T-helper 2 cell treated with Interferon-gamma antibody and Interleukin-4, amounts not matched to agents 5 μg/mL and 100 μg/mL, for 36 hours (primary cell): Measurements from ENCODE around the gene FGF5.
A peak's percentile ranks its signal among the peaks of the same experiment; 100 is the strongest.

Experiments used
- DNase-seq: peaks from one replicate; pipeline ENCODE4 v3.0.0; 2021; ENCODE audit warnings: low spot score
- H3K27ac Mint-ChIP-seq: one replicate; pipeline ENCODE4 v1.8.0; 2021; ENCODE audit warnings: mild to moderate bottlenecking, mixed read lengths
- H3K27me3 Mint-ChIP-seq: one replicate; pipeline ENCODE4 v1.8.0; 2021; ENCODE audit warnings: low read depth, mixed read lengths
- H3K36me3 Mint-ChIP-seq: one replicate; pipeline ENCODE4 v1.8.0; 2021; ENCODE audit warnings: low read depth, mixed read lengths
- H3K4me1 Mint-ChIP-seq: one replicate; pipeline ENCODE4 v1.8.0; 2021; ENCODE audit warnings: low read depth, mixed read lengths
- H3K4me3 Mint-ChIP-seq: one replicate; pipeline ENCODE4 v1.8.0; 2022; ENCODE audit warnings: mild to moderate bottlenecking, moderate library complexity, mixed read lengths
- H3K9me3 Mint-ChIP-seq: one replicate; pipeline ENCODE4 v1.8.0; 2021; ENCODE audit warnings: mixed read lengths

The FGF5 gene, protein sequence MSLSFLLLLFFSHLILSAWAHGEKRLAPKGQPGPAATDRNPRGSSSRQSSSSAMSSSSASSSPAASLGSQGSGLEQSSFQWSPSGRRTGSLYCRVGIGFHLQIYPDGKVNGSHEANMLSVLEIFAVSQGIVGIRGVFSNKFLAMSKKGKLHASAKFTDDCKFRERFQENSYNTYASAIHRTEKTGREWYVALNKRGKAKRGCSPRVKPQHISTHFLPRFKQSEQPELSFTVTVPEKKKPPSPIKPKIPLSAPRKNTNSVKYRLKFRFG

DNA sequence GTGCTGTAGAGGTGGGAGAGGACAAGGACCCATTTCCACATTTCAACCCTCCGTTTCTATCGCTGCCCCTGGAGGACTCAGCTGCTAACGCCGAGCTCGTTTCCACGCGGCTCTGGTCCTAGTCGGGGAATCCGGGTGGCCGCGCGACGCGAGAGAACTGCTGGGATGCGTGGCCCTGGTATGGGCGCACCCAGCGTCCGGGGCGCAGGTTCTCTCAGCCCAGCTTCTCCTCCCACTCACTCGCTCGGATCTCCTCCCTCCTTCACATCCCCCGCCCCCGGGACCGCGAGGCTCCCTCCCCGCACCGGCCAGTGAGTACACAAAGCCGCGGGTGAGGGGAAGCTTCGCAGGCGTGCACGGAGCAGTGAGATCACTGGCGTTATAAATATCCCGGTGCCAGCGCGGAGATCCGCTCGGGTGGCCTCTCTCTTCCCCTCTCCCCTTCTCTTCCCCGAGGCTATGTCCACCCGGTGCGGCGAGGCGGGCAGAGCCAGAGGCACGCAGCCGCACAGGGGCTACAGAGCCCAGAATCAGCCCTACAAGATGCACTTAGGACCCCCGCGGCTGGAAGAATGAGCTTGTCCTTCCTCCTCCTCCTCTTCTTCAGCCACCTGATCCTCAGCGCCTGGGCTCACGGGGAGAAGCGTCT is at the start of gene FGF5:
Gene FGF5, plus strand, starts transcription at position 412 of the 649 bp plus-strand sequence. Its CDS starts 161 bp downstream, at position 573.
- DNase-seq, result peak; percentile 10
- Mint-ChIP-seq H3K27me3 (peaks cover 86% of the 10 kb centered on the region), H3K4me3 (peak within 1 kb of the TSS; percentile 7), H3K27ac (no peak within 1 kb of the TSS), H3K36me3 (no peaks in the 10 kb centered on the region), H3K4me1 (peaks cover 10% of the 10 kb centered on the region), H3K9me3 (no peaks in the 10 kb centered on the region)

DNA sequence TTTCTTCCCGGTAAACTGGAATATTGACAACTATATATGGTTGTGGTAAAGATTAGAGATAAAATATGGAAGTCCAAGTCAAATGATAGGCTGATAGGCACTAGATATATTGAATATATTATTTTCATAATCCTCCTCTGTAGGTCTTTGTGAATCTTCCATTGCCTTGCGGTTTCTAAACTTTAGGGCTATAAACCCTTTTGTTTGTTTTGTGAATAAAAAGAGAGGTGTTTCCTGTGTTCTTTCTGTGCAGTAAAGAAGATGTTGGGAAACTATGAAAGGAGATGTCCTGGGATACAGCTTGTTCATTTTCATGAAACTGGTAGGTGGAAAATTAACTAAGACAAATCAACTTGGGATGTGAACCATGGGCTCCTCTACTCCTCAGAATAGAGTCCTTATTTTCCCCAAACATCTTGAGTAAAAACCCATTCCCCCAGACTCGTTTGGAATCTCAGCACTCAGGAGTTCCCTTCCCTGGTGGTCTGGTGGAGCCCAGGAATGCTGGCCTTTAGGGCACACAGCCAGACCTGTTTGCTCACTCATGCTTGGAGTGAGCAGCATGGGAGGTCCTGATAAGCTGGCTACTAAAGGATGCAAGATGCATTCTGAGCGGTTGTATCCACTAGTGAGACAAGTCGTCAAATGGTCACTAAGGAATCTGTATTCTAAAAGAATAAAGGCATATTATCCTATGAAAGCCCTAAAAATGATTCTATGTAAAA is 47.0 kb upstream of the FGF5 start:
- Mint-ChIP-seq H3K9me3 (no peaks in the 10 kb centered on the region), H3K27ac (no peak overlapping the region), H3K27me3 (peaks cover 42% of the 10 kb centered on the region), H3K4me1 (peaks cover 2% of the 10 kb centered on the region), H3K36me3 (no peaks in the 10 kb centered on the region), H3K4me3 (no peak overlapping the region)
- DNase-seq, result no peak

DNA sequence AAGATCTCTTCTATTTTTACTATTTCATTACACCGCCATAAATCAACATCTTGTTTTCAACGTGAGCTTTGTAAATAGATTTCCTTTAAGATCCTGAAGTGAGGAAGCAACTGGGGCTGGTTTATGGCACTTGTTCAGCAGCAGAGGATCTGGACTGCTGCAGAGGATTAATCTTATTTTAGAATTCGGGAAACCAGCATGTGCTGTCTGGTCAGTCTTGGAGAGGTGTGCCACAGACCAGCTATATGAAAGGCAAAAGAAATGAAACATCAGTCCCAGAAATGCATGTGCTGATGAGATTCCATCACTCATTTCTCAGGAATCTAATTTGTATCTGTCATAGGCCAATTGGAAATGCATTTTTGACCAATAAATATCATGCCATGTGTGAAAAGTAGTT is 45.8 kb upstream of the FGF5 start:
- Mint-ChIP-seq H3K9me3 (no peaks in the 10 kb centered on the region), H3K4me3 (no peak overlapping the region), H3K27me3 (peaks cover 42% of the 10 kb centered on the region), H3K4me1 (no peaks in the 10 kb centered on the region), H3K36me3 (no peaks in the 10 kb centered on the region), H3K27ac (no peak overlapping the region)
- no peak for DNase-seq

DNA sequence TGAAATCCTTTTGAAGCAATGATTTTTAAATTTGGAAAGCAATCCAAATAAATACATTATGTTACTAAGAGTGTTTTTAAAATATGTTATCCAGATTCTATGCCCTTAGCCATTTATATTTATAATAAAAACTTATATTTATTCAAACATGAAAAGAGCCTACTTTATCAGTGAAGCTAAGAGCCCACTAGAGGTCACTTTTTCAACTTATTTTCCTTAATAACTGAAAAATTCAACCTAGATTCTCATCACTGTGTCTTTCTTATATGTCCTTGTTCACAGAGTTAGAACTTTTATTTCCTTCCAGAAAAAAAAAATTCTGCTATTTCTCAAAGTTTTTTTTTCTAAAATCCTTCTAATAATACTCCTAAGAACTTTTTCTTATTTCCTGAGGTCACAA is 45.3 kb upstream of the FGF5 start:
- DNase-seq, result no peak
- Mint-ChIP-seq H3K36me3 (no peaks in the 10 kb centered on the region), H3K27ac (no peak overlapping the region), H3K9me3 (no peaks in the 10 kb centered on the region), H3K4me3 (no peak overlapping the region), H3K4me1 (no peaks in the 10 kb centered on the region), H3K27me3 (peaks cover 41% of the 10 kb centered on the region)

DNA sequence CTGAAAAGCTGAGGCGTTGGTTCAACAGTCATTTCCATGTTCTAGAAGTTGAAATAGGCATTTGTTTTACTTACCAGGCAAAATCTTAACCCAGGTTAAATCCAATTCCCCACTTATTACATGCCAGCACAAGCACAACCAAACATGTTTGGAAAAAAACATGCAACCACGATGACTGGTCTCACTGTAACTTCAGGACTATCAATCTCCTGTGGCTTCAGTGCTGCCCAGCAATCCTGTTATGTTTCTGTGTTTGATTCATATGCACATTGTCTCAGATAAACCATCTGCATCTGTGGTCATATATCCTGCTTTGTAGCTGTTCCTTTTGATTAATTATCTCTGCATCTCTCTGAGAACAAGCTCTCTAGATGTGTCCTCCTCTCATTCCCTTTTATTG is 40.9 kb upstream of the FGF5 start:
- no peak for DNase-seq
- no peak overlapping the region for H3K4me3 Mint-ChIP-seq
- H3K27me3 Mint-ChIP-seq, result peaks cover 22% of the 10 kb centered on the region
- no peaks in the 10 kb centered on the region for H3K4me1 Mint-ChIP-seq
- no peaks in the 10 kb centered on the region for H3K9me3 Mint-ChIP-seq
- H3K27ac Mint-ChIP-seq, result no peak overlapping the region
- no peaks in the 10 kb centered on the region for H3K36me3 Mint-ChIP-seq

DNA sequence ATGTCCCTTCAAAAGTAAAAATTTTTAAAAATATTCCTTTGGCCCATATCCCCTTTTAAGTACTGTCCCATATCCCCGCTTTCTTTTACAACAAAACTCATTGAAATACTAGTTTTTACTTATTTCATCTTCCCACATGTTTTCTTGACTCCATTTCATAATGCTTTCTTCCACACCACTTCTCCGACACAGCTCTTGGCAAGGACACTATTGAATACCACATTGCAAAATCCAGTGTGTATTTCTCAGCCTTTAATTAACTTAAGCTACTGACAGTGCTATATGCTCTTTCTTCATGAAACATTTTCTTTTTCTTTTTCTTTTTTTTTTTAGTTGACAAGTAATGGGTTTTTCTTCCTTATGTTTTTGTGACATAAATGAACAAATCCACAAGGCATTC is 40.4 kb upstream of the FGF5 start:
- no peak for DNase-seq
- no peaks in the 10 kb centered on the region for H3K4me1 Mint-ChIP-seq
- peaks cover 20% of the 10 kb centered on the region for H3K27me3 Mint-ChIP-seq

DNA sequence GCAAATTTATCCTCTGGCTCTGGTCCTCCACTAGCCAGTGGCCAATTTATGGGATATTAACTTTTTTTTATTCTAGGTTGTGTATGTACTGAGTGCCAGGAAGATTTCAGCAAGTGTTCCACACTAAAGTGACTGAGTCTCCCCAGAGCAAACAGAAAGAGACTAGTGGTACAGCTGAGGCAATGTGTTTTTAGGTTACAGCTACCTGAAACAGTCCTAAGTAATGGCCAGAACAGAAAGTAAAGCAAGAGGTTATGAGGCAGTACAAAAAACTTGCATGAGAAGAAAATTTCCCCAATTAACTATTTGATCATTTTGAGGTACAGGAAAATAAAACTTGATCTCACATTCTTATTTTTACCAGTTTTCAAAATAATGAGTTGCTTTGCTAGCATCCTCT is 38.0 kb upstream of the FGF5 start:
- no peak overlapping the region for H3K27ac Mint-ChIP-seq

More for the DNA sequence above, 40.4 kb upstream of the FGF5 start:
- Mint-ChIP-seq H3K36me3 (no peaks in the 10 kb centered on the region), H3K9me3 (no peaks in the 10 kb centered on the region), H3K4me3 (no peak overlapping the region), H3K27ac (no peak overlapping the region)

DNA sequence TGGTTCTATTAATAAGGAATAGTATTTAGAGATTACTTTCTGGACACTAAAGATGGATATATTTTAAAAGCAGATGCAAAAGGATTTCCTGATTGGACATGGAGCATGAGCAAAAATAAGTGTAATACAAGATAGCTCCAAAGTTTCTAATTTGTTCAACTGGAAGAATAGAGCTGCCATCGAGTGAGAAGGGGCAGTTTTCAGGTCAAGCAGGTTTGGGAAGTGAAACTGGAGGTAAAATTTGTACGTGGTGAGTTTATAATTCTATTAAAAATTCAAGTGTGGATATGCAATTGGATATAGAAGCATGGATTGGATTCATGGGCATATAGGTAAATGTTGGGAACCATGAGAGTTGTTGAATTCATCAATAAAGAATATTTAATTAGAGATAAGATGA is 37.3 kb upstream of the FGF5 start:
- DNase-seq, result no peak
- no peak overlapping the region for H3K4me3 Mint-ChIP-seq
- H3K4me1 Mint-ChIP-seq, result no peaks in the 10 kb centered on the region

More for the DNA sequence above, 38.0 kb upstream of the FGF5 start:
- DNase-seq, result no peak
- no peaks in the 10 kb centered on the region for H3K4me1 Mint-ChIP-seq
- H3K9me3 Mint-ChIP-seq, result no peaks in the 10 kb centered on the region
- peaks cover 18% of the 10 kb centered on the region for H3K27me3 Mint-ChIP-seq
- no peaks in the 10 kb centered on the region for H3K36me3 Mint-ChIP-seq
- no peak overlapping the region for H3K4me3 Mint-ChIP-seq

DNA sequence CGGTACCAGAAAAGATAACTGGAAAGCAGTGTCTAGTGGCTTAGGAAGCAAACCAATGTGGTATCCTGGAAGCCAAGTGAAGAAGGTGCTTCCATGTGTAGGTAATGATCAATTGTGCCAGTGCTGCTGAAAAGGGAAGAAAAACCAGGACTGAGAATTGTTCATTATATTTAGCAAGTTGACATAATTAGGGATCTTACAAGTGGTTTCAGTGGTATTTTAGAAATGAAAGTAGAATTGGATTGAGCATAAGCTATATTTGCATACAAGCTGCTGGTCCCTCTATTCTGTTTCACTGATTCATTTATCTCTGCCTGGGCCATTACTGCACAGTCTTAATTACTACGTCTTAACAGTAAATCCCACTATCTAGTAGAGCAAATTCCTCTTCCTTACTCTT is 36.9 kb upstream of the FGF5 start:
- H3K36me3 Mint-ChIP-seq, result no peaks in the 10 kb centered on the region
- DNase-seq, result no peak
- no peak overlapping the region for H3K27ac Mint-ChIP-seq
- peaks cover 18% of the 10 kb centered on the region for H3K27me3 Mint-ChIP-seq
- H3K4me1 Mint-ChIP-seq, result no peaks in the 10 kb centered on the region
- no peaks in the 10 kb centered on the region for H3K9me3 Mint-ChIP-seq
- H3K4me3 Mint-ChIP-seq, result no peak overlapping the region

More for the DNA sequence above, 37.3 kb upstream of the FGF5 start:
- Mint-ChIP-seq H3K27ac (no peak overlapping the region), H3K36me3 (no peaks in the 10 kb centered on the region), H3K9me3 (no peaks in the 10 kb centered on the region), H3K27me3 (peaks cover 18% of the 10 kb centered on the region)

DNA sequence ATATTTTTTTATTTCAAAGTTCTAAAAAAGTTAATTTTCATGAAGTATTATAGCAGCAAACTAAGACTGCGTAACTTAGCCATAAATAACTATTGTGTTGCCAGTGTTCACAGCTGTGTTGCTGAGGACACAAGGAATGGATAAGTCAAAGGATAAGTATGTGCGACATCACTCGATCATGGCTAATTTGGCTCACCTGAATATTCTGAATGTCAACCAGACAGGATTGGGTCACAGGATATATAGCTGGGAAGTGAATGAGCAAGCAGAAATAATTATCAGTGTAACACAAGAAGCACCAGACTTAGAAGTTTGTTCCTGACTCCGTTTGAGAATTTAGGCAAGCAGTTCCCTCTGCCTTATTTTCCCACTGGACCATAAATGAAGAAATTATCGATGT is 35.3 kb upstream of the FGF5 start:
- Mint-ChIP-seq H3K27ac (no peak overlapping the region), H3K4me1 (no peaks in the 10 kb centered on the region), H3K9me3 (no peaks in the 10 kb centered on the region), H3K36me3 (no peaks in the 10 kb centered on the region), H3K4me3 (no peak overlapping the region), H3K27me3 (peaks cover 21% of the 10 kb centered on the region)
- DNase-seq, result no peak

DNA sequence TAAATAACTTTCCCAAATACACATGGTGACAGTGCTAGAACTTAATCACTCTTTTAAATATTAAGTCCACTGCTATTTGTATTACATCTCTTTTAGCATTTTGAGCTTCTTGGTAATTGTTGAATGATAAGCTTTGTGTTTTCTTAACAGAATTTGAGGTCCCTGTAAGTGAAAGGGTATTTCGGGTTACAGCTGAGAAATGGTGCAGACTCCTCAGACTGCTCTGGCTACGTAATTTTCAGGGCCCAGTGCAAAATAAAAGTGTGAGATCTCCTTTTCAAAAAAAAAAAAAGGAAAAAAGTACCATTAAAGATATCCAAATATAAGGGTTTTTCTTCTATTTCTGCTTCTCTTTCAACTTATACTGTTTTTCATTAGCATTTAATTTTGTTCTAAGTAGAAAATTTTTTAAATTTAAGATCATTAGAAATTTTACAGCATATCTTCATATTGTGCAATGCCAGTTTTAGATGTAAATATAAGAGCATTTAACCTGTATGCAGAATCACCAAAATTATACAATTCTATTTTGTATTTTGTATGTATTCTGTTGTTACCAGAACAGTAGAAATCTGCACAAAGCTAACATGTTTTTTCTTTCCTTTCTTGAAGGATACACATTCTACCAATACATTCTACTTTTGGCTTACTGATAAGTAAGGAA is 33.6 kb upstream of the FGF5 start:
- Mint-ChIP-seq H3K27ac (no peak overlapping the region), H3K27me3 (peaks cover 21% of the 10 kb centered on the region), H3K36me3 (no peaks in the 10 kb centered on the region), H3K4me1 (no peaks in the 10 kb centered on the region), H3K4me3 (no peak overlapping the region), H3K9me3 (no peaks in the 10 kb centered on the region)
- DNase-seq, result no peak

DNA sequence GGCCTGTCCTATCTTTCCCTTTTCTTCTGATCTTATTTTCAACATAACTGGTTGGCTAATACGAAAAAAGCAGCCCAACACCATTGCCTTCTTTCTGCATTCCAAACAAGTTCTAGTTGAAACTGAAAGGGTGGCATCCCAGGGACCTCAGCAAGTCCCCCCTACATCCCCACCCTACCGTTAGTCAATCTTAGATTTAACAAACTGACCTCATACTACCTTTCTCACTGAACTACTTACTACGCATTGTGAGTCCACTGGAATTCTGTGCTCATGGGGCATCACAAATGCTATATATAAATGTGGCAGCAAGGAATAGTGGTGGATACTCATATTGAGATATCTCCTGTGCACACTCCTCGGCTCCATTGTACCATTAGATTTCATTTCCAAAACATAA is 33.1 kb upstream of the FGF5 start:
- no peaks in the 10 kb centered on the region for H3K9me3 Mint-ChIP-seq
- no peak overlapping the region for H3K27ac Mint-ChIP-seq
- H3K4me1 Mint-ChIP-seq, result no peaks in the 10 kb centered on the region
- H3K36me3 Mint-ChIP-seq, result no peaks in the 10 kb centered on the region
- no peak for DNase-seq
- no peak overlapping the region for H3K4me3 Mint-ChIP-seq
- H3K27me3 Mint-ChIP-seq, result peaks cover 18% of the 10 kb centered on the region

DNA sequence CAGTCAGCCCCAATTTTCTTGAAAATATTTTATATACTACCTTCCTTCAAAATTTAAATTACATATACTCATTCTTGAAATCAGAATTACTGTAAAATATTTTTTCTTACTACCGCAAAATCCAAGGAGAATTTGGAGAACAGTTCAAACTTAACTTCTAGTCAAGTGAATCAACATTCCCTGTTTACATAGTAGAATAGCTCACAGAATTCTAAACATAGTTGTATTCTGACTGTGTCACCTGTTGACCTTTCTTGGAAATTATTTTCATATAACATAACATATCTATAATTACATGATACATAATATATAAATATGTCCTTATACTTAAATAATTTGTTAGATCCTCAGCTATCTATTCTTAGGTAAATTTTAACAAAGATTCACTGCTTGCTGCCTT is 31.0 kb upstream of the FGF5 start:
- no peak for DNase-seq
- no peak overlapping the region for H3K4me3 Mint-ChIP-seq
- peaks cover 9% of the 10 kb centered on the region for H3K27me3 Mint-ChIP-seq
- H3K4me1 Mint-ChIP-seq, result no peaks in the 10 kb centered on the region
- H3K36me3 Mint-ChIP-seq, result no peaks in the 10 kb centered on the region
- no peaks in the 10 kb centered on the region for H3K9me3 Mint-ChIP-seq
- no peak overlapping the region for H3K27ac Mint-ChIP-seq

DNA sequence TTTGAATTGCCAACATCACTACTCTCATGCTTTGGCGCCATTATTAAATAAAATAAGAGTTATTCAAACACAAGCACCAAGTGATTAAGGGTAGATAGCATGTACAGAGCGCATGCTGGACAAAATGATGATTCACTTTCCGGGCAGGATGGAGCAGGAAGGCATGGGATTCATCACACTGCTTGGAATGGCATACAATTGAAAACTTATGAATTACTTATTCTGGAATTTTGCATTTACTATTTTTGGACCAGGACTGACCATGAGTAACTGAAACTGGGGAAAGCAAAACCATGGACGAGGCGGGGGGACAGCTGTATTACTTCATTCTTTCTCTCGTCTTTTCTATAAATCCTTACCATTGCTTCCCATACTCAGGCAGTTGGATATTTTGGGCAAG is 28.5 kb upstream of the FGF5 start:
- no peak for DNase-seq
- Mint-ChIP-seq H3K4me1 (no peaks in the 10 kb centered on the region), H3K9me3 (no peaks in the 10 kb centered on the region), H3K36me3 (no peaks in the 10 kb centered on the region), H3K4me3 (no peak overlapping the region), H3K27ac (no peak overlapping the region), H3K27me3 (peaks cover 5% of the 10 kb centered on the region)
